SK-N-SH treated with all-trans-retinoic acid at 6 μM for 48 hours (cell line): ENCODE measurements around the gene SMAD5.

Source experiments
- BACH2 ChIP-seq: fragments of 250-450 bp; sonication (Bioruptor Pico); IDR thresholded peaks from 2 replicates; pipeline ENCODE4 v1.9.0; 2021; ENCODE audit warnings: mild to moderate bottlenecking, borderline replicate concordance
- CSDC2 ChIP-seq: fragments of 250-450 bp; sonication (Bioruptor Pico); IDR thresholded peaks from 2 replicates; pipeline ENCODE4 v1.5.0; 2020; ENCODE audit warnings: mild to moderate bottlenecking, moderate library complexity
- OSR1 ChIP-seq: fragments of 250-450 bp; sonication (Bioruptor Pico); IDR thresholded peaks from 2 replicates; pipeline ENCODE4 v1.8.0; 2022; ENCODE audit warnings: moderate library complexity, mild to moderate bottlenecking, inconsistent platforms
- PATZ1 ChIP-seq: fragments of 250-450 bp; sonication (Bioruptor Pico); IDR thresholded peaks from 2 replicates; pipeline ENCODE4 v1.8.0; 2020; ENCODE audit warnings: mild to moderate bottlenecking, moderate library complexity, borderline replicate concordance
- SNAI2 ChIP-seq: fragments of 250-450 bp; sonication (Bioruptor Pico); IDR thresholded peaks from 2 replicates; pipeline ENCODE4 v1.5.0; 2020; ENCODE audit warnings: mild to moderate bottlenecking, moderate library complexity
- ZFP3 ChIP-seq: fragments of 250-450 bp; sonication (Bioruptor Pico); IDR thresholded peaks from 2 replicates; pipeline ENCODE4 v1.5.0; 2020; ENCODE audit warnings: mild to moderate bottlenecking, moderate library complexity
- ZNF70 ChIP-seq: fragments of 450-650 bp; formaldehyde crosslinking; IDR thresholded peaks from 2 replicates; pipeline ENCODE4 v1.5.0; 2020; ENCODE audit warnings: mild to moderate bottlenecking, moderate library complexity
- ZNF8 ChIP-seq: fragments of 450-650 bp; formaldehyde crosslinking; IDR thresholded peaks from 2 replicates; pipeline ENCODE4 v1.5.0; 2020; ENCODE audit warnings: mild to moderate bottlenecking, moderate library complexity
- TF ChIP-seq, protein P1 (sequence below): fragments of 250-450 bp; sonication (Bioruptor Pico); IDR thresholded peaks from 2 replicates; pipeline ENCODE4 v1.5.0; 2020; ENCODE audit warnings: mild to moderate bottlenecking, moderate library complexity

GRCh38 chr5:136213919-136214493, 81.4 kb downstream of the SMAD5 start:
- TF ChIP-seq ZFP3 (CRISPR knock-in tag) (no peak), CSDC2 (CRISPR knock-in tag) (no peak), BACH2 (no peak), ZNF70 (CRISPR knock-in tag) (no peak), SNAI2 (CRISPR knock-in tag) (no peak), ZNF8 (CRISPR knock-in tag) (no peak), OSR1 (no peak), PATZ1 (no peak)
- TF ChIP-seq, protein P1, sequence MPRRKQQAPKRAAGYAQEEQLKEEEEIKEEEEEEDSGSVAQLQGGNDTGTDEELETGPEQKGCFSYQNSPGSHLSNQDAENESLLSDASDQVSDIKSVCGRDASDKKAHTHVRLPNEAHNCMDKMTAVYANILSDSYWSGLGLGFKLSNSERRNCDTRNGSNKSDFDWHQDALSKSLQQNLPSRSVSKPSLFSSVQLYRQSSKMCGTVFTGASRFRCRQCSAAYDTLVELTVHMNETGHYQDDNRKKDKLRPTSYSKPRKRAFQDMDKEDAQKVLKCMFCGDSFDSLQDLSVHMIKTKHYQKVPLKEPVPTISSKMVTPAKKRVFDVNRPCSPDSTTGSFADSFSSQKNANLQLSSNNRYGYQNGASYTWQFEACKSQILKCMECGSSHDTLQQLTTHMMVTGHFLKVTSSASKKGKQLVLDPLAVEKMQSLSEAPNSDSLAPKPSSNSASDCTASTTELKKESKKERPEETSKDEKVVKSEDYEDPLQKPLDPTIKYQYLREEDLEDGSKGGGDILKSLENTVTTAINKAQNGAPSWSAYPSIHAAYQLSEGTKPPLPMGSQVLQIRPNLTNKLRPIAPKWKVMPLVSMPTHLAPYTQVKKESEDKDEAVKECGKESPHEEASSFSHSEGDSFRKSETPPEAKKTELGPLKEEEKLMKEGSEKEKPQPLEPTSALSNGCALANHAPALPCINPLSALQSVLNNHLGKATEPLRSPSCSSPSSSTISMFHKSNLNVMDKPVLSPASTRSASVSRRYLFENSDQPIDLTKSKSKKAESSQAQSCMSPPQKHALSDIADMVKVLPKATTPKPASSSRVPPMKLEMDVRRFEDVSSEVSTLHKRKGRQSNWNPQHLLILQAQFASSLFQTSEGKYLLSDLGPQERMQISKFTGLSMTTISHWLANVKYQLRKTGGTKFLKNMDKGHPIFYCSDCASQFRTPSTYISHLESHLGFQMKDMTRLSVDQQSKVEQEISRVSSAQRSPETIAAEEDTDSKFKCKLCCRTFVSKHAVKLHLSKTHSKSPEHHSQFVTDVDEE (CRISPR knock-in tag) = no peak
